ENCODE results near the gene RELL2.

The RELL2 gene

DNA sequence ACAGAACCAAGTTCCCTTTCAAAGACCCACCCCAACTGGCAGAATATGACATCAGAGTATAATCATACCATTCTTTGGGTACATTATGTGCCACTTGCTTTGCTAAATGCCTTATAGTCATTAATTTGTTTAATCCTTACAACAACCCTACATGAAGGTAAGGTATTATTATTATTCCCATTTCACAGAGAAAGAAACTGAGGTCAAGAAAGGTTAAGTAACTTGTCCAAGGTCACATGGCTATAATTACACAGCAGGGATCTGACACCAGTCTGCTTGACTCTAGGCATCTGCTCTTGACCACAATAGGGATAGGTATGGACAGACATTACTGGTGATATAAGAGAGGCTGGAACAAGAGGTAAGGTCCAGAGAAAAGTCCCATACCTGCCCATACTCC lies 13.2 kb downstream of the RELL2 start:
- TF ChIP-seq POLR2A (IDR thresholded peaks at IDR 0.05; ENCODE audit: low read depth, low read length), result no peak
- DNase-seq (ENCODE audit: insufficient read length, low spot score) (no peak), FAIRE-seq (no peak)

DNA sequence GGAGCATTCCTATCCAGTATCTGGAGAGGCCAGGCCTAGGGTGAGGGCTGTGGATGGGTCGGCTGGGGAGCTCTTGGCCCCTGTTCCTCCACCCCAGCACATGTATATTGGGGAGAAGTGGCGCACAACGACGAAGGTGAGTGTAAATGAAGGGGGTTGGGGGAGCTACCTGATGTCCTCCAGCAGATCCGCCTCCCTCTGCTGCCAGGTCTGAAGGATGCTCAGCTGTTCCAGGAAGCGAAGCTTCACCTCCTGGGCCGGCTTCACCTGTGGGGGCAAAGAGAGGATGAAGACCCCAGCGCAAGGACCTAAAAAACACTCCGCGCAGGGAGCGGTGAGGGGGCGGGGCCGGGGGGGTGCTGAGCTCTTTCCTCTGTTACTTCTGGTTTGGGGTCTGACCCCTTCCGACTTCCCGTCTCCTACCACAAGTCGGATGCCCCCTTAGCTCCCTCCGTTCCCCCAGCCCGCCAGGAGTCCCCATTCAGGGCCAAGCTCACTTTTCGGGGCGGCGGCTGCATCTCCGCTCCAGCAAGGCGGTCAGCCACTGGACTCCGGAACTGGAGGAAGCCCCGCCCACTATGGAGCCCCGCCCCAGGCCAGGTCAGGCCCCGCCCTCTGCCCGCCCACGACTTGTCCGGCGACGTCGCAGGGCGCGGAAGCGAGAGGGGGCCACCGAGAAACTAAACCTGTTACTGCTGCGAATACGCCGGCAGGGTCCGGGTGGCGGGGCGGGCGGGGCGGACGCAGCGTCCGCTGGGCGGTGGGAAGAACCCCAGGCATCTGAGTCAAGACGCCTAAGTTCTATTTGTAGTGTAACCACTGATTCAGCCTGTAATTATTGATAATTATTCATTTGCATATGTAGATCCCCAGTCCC lies 14.3 kb downstream of the RELL2 start, which contains the start of gene FCHSD1:
Gene FCHSD1, minus strand, starts transcription at position 568 of the 877 bp plus-strand sequence. Its CDS starts 50 bp downstream, at position 518.
- peak; percentile 93 for DNase-seq (ENCODE audit: insufficient read length, low spot score)
- FAIRE-seq, result no peak

DNA sequence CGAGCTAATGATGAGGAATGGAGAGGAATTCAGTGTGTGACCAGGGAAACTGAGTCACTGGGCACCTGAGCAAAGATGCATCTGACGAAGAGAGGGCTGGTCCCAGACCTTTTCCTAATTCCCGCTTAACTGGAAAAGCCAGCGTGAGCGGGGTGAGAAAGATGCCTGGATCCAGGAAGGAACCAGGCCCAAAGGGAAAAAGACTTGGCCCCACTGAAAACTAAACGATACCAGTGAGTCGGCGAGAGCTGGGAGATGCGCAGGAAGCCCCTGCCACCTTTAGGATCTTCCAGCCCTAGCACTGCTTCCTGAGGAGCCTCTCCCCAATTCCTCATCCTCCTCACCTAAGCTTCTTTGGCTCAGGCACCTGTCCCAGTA lies 14.9 kb downstream of the RELL2 start:
- no peak for DNase-seq (ENCODE audit: insufficient read length, low spot score)
- no peak for FAIRE-seq
- no peak for TF ChIP-seq POLR2A (IDR thresholded peaks at IDR 0.05; ENCODE audit: low read depth, low read length)

More for the DNA sequence above, 14.3 kb downstream of the RELL2 start, which contains the start of gene FCHSD1:
- TF ChIP-seq POLR2A (IDR thresholded peaks at IDR 0.05; ENCODE audit: low read depth, low read length), result peak; percentile 63

DNA sequence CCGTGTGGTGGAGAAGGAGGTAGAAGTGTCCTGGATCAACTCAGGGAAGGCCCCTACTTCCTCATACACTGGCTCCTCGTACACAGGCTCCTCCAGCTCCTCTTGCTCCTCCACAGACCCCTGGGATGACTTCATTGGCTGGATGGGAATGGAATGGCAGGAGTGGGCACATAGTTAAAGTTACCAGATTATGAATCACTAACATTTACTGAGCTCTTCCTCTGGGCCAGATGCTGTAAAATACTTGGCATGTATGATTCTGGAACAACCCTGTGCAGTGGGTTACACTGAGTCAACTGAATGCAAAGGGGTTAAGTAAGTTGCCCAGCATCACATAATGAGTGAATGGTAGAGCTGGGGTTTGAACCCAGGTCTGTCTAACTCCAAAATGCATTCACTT lies 17.5 kb downstream of the RELL2 start:
- DNase-seq (ENCODE audit: insufficient read length, low spot score) (peak; percentile 56), FAIRE-seq (no peak)
- TF ChIP-seq POLR2A (IDR thresholded peaks at IDR 0.05; ENCODE audit: low read depth, low read length), result no peak

DNA sequence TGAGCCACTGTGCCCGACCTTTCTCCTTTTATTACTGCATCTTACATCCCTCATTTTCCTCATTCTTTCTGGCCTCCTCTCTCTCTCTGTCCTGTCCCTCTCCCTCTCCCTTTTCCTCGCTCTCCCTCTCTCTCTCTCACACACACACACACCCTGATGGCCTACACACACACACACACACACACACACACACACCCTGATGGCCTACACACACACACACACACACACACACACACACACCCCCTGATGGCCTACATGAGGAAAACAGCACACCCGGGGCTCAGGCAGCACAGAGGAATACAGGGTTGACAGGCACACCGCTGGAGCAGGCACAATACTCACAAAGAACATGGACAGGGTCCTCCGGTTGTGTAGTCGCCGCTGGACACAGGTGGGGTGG lies 18.2 kb downstream of the RELL2 start:
- no peak for FAIRE-seq
- TF ChIP-seq POLR2A (IDR thresholded peaks at IDR 0.05; ENCODE audit: low read depth, low read length), result no peak

DNA sequence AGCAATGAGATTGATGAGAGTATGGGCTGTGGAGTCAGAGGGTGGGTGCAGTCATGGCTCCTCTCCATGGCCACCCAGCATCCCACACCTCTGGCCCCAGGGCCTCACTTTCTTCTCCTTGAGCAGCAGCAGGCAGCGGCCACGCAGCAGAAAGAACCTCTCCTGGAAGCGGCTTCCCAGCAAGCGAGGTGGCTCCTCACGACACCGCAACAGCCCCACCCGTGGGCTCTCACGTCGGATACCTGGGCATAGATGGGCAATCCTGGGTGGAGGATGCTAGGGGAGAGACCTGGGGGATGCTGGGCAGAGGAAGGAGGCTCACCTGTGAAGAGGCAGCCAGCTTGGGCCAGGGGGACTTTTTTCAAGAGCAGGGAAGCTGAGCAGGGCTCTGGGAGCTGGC lies 19.6 kb downstream of the RELL2 start:
- DNase-seq (ENCODE audit: insufficient read length, low spot score) (no peak), FAIRE-seq (no peak)
- no peak for TF ChIP-seq POLR2A (IDR thresholded peaks at IDR 0.05; ENCODE audit: low read depth, low read length)

More for the DNA sequence above, 18.2 kb downstream of the RELL2 start:
- no peak for DNase-seq (ENCODE audit: insufficient read length, low spot score)

DNA sequence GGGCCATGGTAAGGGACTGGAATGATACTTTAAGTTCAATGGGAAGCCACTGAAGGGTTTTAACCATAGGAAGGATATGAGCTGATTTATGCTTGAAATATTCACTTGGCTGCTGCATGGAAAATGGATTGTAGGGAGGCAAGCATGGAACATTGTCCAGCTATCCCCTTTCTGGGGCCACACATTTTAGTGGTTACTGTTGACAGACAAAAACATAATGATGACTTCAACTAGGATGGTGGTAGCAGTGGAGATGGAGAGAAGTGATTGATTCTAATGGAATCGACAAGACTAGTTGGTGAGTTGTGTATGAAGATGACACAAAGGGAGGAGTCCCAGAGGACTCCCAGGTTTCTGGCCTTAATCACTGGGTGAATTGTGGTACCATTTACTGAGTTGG lies 20.6 kb downstream of the RELL2 start:
- no peak for FAIRE-seq
- no peak for DNase-seq (ENCODE audit: insufficient read length, low spot score)
- no peak for TF ChIP-seq POLR2A (IDR thresholded peaks at IDR 0.05; ENCODE audit: low read depth, low read length)

DNA sequence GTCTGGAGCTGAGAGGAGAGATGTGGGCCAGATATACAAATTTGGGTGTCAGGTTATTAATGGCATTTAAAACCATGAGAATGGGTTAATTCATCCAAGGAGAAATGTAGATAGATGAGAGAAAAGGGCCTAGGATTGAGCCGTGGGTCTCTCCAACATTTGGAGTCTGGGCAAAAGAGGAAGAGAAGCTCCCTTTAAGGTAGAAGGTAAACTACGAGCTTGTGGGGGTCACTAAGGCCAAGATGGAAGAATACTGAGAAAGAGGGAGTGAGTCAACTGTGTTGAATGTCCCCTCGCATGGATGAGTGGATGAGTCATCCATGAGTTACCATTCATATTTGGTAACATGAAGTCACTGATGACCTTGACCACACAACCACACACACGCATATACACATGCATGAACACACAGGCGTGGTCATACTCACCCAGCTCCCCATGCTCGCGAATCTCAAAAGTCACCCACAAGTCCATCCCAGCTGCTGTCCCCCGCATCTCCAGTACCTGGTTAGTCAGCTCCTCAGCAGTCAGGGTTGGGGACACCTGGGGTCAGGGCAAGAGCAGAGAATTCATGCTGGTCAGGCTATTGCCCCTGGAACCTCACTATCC lies 21.2 kb downstream of the RELL2 start:
- TF ChIP-seq POLR2A (IDR thresholded peaks at IDR 0.05; ENCODE audit: low read depth, low read length), result no peak
- DNase-seq (ENCODE audit: insufficient read length, low spot score), result peak; percentile 82
- peak; percentile 57 for FAIRE-seq

DNA sequence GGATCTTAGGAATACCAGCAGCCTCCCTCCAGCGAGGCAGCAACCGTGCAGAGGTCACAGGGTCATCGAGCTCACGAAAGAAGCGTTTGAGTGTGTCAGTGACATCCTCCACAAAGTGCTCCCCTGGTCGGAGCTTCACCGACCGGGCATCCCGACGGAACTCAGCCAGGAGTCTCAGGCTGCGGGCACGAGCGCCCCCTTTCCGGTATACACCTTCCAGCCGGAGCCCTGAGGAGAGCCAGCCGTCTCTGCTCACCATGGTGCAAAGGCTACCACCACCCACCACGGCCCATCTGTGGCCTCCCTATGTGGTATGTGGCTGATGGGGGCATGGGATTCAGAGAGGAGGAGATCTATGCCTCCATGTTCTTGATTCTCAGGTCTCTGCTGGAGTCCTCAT lies 25.2 kb downstream of the RELL2 start:
- TF ChIP-seq POLR2A (IDR thresholded peaks at IDR 0.05; ENCODE audit: low read depth, low read length), result no peak
- FAIRE-seq, result no peak
- no peak for DNase-seq (ENCODE audit: insufficient read length, low spot score)

DNA sequence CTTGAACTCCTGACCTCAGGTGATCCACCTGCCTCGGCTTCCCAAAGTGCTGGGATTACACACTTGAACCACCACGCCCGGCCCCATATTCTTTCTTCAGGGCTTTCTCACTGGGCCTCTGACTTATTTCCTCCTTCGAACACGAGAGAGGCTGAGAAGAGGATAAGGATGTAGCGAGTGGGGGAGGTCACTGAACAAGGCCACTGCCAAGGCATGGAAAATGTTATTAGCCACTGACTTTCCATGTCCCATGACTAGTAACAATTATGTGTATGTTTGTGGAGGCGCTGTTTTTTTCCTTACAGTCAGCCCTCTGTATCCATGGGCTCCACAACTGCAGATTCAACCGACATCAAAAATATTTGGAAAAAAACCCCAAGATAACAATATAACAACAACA lies 26.7 kb downstream of the RELL2 start:
- FAIRE-seq (no peak), DNase-seq (ENCODE audit: insufficient read length, low spot score) (no peak)
- no peak for TF ChIP-seq POLR2A (IDR thresholded peaks at IDR 0.05; ENCODE audit: low read depth, low read length)

DNA sequence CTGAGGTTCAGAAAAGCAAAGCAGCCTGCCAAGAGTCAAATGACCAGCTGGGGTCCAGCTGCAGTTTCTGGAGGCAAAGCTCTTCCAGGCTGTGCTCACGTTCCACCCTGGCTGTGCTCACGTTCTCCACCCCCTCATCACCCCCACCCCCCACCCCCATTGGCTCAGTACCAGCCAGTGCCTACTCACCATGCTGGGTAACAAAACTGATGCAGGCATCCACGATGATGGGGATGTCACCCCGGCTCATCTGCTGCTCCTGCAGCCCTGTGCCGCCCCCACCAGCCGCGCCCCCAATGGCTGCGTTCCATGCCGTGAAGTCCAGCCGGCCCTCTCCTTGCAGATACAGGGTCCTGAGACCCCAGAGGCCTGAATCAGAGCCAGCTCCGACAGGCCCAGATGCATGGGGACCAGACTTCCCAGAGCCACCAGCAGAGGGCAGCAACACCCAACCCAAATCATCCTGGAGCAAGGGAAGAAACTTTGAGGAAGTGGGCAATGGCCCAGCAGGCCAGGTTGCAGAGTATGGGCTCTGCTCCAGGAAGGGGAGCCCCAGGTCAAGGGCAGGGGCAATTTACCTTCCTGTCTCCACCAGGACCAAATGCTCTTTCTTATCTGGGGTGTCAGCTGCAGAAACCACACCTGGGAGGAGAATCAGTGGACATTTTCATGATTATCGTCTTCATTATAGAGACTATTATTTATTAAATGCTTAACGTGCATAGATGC lies 28.1 kb downstream of the RELL2 start:
- DNase-seq (ENCODE audit: insufficient read length, low spot score) (peak; percentile 79), FAIRE-seq (no peak)
- no peak for TF ChIP-seq POLR2A (IDR thresholded peaks at IDR 0.05; ENCODE audit: low read depth, low read length)

DNA sequence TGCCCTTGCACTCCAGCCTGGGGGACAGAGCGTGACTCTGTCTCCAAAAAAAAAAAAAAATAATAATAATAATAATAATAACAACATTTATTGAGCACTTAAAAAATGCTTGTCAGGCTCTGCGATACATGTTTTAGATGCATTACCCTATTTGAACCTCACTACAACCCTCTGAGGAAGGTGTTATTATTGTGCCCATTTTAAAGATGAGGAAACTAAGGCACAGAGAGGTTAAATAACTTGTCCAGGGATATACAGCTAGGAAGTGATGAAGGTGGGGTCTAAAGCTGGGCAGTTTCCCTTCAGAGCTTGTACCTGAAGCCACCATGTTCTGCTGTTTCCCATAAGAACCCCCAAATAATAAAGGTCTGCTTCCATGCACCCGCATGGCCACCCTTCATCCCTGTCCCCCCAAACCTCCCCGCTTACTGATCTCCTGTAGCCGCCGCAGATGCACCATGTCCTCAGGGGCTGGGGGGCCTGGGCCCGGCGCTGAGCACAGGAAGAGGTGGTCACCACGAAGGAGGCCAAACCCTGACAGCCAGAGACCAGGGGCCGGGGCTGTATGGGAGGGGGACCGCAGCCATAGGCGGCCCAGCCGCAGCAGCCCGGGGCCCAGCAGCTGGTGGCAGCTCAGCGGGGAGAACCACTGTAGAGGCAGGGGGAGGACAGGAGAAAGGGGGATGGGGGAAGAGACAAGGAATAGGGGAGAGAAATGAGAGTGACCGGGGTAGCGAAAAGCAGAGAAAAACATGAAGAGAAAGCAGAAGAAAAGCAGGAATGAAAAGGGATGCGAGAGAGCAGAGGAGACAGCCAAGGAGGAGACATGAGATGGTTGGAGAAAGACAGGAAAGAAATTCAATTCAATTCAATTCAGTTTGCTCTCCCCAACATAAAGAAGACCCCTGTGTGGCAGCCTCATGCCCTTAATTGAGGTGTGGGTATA lies 29.5 kb downstream of the RELL2 start:
- TF ChIP-seq POLR2A (IDR thresholded peaks at IDR 0.05; ENCODE audit: low read depth, low read length), result no peak
- DNase-seq (ENCODE audit: insufficient read length, low spot score) (no peak), FAIRE-seq (no peak)

DNA sequence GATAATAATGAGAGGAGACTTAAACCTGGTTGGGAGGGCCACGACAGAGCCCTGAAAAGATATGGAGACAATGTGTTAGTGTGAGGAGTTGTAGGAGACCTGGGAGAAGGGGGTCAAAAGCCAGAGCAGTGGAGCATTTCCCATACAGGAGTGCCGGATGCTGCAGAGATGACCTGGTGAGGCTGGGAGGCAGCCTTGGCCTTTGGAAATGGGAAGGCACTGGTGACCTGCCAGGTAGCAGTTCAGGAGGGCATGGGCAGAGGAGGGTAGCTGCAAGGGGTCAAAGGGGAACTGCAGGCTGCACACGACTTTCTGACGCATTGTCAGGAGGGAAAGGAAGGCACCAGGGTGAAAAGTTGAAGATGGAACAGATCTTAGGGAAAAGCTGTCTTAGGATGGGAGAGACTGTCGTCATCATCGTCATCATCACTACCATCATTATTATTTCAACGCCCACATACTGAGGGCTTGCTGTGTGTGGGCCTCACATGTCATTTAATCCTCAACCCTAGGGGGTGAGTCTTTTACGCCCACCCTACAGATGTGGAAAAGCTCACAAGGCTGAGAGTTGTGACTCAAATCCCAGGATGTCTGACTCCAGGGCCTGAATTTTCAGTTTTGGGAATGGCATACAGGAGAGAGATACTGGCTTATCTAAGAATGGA lies 31.9 kb downstream of the RELL2 start:
- no peak for TF ChIP-seq POLR2A (IDR thresholded peaks at IDR 0.05; ENCODE audit: low read depth, low read length)
- no peak for DNase-seq (ENCODE audit: insufficient read length, low spot score)
- FAIRE-seq, result no peak
